ENCODE measurements around the gene SYAP1.

DNA sequence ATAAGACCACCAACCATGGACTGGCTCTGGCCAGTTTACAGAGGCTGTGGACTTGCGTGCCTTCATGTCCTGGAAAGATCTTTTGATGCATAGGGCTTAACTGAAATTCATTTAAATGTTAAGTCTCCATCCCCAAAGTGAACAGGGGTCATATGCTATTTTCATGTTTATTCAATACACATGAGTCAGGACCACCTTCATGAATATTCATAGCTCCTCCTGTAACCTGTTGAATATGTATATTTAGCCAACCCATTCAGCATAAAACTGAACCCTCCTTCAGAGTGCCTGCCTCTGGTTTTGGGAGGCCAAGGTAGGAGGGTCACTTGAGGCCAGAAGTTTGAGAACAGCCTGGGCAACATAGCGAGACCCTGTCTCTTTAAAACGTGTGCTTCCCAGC is 14.0 kb upstream of the SYAP1 start:
- TF ChIP-seq POLR2A (IDR thresholded peaks at IDR 0.05; ENCODE audit: low read depth, low read length) (no peak), POLR2AphosphoS5 (IDR thresholded peaks at IDR 0.05; ENCODE audit: low read depth, low read length) (no peak), TAF1 (IDR thresholded peaks at IDR 0.05; ENCODE audit: borderline replicate concordance, low read depth, low read length) (no peak)
